Right lobe of liver (tissue), 4 donors: ENCODE measurements around the gene MYOF.

Experiments
- POLR2A ChIP-seq: fragments of 450-650 bp; IDR thresholded peaks from one replicate; pipeline ENCODE4 v1.6.1; 2017; ENCODE audit warnings: antibody characterized with exemption, mild to moderate bottlenecking
- TF ChIP-seq, protein P1 (sequence below), 4 donors: fragments of 200-600 bp in 3 of 4; fragments of 450-650 bp in 1 of 4; IDR thresholded peaks; one replicate each; pipeline versions ENCODE4 v1.5.1 to v1.8.0; 2016 to 2022; ENCODE audit warnings: antibody characterized with exemption in 4 of 4, mild to moderate bottlenecking in 2 of 4
- donor health status: DM: no; HTN: no; CAD: no.
- donor health status: DM: no; HTN: no; CAD: no.
- donor health status: DM: no; HTN: yes; CAD: no.

DNA sequence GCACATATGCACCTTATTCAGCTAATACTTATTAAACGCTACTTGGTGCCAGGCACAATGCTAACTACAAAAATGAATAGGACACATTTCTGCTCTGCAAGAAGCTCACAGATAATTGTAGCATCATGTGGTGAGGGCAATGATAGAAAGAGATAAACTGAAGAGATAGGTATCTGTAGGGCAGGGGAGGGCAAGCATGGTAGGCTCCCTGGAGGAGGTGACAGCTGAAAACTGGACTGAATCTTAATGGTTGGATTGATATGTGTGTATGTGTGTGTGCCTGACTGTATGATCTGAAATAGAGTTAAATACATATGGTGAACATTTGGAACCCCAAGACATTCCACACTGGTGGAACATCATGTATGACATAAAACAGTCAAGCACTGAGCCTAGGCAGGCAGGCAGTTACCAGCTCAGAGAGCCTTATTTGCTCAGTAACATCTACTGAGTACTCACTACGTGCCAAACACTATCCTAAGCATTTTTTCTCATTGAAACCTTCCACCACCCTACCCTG is 9.5 kb upstream of the MYOF start:
- TF ChIP-seq, protein P1, sequence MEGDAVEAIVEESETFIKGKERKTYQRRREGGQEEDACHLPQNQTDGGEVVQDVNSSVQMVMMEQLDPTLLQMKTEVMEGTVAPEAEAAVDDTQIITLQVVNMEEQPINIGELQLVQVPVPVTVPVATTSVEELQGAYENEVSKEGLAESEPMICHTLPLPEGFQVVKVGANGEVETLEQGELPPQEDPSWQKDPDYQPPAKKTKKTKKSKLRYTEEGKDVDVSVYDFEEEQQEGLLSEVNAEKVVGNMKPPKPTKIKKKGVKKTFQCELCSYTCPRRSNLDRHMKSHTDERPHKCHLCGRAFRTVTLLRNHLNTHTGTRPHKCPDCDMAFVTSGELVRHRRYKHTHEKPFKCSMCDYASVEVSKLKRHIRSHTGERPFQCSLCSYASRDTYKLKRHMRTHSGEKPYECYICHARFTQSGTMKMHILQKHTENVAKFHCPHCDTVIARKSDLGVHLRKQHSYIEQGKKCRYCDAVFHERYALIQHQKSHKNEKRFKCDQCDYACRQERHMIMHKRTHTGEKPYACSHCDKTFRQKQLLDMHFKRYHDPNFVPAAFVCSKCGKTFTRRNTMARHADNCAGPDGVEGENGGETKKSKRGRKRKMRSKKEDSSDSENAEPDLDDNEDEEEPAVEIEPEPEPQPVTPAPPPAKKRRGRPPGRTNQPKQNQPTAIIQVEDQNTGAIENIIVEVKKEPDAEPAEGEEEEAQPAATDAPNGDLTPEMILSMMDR (IDR thresholded peaks at IDR 0.05), result no peak
- no peak for TF ChIP-seq POLR2A
